SU-DHL-6 (cell line): ENCODE measurements around the gene MRM2.

Experiments used
- CTCF ChIP-seq: fragments of 200-600 bp; sonication (generic); IDR thresholded peaks from one replicate; pipeline ENCODE4 v1.5.1; 2017; ENCODE audit warnings: antibody characterized with exemption, mild to moderate bottlenecking, low read length, moderate library complexity; ENCODE audit not compliant: insufficient read depth, poor library complexity, severe bottlenecking
- EZH2phosphoT487 ChIP-seq: fragments of 200-600 bp; sonication (generic), shearing (Covaris generic); conservative IDR thresholded peaks from 2 replicates; pipeline ENCODE4 v1.6.1; 2018; ENCODE audit warnings: mild to moderate bottlenecking, antibody characterized with exemption, low read length, moderate library complexity, mixed read lengths

DNA sequence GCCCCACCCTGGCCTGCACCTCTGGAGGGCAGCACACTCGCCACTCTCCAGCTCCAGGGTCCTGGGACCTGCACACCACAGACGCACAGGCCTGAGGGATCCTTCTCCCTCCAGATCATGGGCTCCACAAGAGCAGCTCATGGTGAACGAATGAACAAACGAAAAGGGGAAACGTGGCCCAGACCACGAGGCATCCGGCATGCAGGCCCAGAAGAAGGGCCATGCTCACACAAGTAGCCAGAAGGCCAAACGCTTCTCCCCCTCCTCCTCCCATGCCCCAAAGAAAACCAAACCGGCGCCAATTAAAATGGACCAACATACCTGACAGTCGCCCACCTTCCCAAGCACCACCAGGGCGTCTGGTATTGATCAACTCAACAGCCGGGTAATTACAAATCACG is 39.6 kb downstream of the MRM2 start:
- TF ChIP-seq CTCF (no peak), EZH2phosphoT487 (no peak)
